ENCODE results near the gene TECPR2.

TECPR2 gene

DNA sequence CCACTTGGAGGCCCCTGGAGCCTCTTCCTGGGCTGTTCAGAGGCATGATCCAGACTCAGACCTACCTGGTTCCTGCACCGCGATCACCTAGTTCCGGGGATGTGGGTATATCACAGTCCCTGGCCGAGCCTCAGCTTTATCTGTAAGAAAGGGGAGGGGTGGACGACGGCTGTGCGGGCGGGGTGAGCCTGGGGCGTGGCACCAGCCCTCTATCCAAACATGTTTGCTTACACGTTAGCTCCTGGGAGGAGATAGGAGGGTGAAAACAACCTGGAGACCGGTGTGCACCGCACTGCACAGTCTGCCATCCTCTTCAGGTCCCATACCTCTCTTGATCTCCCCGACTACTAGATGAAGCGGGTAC is 145.7 kb downstream of the TECPR2 start:
- H3K4me3 ChIP-seq (ENCODE audit: low read depth, low read length) = peak overlapping the region; percentile 58
- CTCF ChIA-PET = interaction anchor here (0.9 to 1.8 kb wide), 6 partner anchors 8 to 71 kb away, joined by 3 to 10 read pairs (median 4); no protein-coding TSS in a partner anchor

DNA sequence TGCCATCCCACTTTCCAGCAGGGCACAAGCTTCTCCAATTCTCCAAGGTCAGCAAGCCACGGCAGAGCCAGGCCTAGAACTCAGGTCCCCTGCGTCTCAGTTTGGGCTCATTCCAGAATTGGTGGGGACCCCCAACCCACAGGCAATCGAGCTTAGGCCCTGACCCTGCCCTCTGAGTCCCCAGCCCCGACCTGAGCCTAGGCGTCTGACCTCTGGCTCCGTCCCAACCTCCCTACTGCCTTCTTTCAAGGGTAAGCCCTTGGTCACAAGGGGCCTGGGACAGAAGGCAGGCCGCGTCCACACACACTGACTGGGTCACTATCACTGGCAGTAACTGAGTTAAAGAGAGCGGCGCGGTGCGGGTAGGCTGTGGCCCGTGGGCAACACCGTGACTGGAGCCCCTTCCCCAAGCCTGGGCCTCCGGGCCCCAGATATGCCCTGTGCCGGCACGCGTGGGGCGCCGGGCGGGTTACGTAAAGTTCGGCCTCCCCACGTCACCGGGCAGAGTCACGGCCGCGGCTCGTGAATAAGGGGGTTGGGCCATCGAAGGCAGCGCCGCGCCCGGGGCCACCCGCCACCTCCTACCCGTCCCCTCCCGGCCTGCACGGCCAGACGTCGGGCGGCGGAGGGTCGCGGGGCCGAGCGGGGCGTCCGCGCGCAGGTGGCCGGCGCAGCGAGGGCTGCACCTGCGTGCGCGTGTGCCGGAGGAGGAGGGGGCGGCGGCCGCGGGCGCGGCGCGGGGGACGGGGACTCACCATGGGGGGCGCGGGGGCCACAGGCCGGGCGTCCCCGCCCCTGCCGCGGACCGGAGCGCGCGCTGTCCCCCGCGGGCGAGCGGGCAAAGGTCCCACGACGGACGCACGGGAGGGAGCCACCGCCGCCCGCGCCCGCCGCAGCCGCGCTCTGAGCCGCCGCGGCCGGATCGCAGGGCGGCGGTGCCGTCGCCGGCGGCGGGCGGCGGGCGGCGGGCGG is 146.3 kb downstream of the TECPR2 start:
- POLR2A ChIA-PET = no interaction called here
- CTCF ChIA-PET = interaction anchor here (1.1 to 3.6 kb wide), 6 partner anchors 9 to 72 kb away, joined by 3 to 24 read pairs (median 10); no protein-coding TSS in a partner anchor
- DNase-seq (ENCODE audit: low read depth, low spot score) = no peak
- TF ChIP-seq, protein P1, sequence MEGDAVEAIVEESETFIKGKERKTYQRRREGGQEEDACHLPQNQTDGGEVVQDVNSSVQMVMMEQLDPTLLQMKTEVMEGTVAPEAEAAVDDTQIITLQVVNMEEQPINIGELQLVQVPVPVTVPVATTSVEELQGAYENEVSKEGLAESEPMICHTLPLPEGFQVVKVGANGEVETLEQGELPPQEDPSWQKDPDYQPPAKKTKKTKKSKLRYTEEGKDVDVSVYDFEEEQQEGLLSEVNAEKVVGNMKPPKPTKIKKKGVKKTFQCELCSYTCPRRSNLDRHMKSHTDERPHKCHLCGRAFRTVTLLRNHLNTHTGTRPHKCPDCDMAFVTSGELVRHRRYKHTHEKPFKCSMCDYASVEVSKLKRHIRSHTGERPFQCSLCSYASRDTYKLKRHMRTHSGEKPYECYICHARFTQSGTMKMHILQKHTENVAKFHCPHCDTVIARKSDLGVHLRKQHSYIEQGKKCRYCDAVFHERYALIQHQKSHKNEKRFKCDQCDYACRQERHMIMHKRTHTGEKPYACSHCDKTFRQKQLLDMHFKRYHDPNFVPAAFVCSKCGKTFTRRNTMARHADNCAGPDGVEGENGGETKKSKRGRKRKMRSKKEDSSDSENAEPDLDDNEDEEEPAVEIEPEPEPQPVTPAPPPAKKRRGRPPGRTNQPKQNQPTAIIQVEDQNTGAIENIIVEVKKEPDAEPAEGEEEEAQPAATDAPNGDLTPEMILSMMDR (IDR thresholded peaks at IDR 0.05; ENCODE audit: insufficient read depth, low read length, missing control alignments) = no peak
- H3K4me3 ChIP-seq (ENCODE audit: low read depth, low read length) = peak overlapping the region; percentile 58

More for the DNA sequence above, 145.7 kb downstream of the TECPR2 start:
- POLR2A ChIA-PET = no interaction called here
- TF ChIP-seq, protein P1 (IDR thresholded peaks at IDR 0.05; ENCODE audit: insufficient read depth, low read length, missing control alignments) = no peak
- no peak for DNase-seq (ENCODE audit: low read depth, low spot score)

DNA sequence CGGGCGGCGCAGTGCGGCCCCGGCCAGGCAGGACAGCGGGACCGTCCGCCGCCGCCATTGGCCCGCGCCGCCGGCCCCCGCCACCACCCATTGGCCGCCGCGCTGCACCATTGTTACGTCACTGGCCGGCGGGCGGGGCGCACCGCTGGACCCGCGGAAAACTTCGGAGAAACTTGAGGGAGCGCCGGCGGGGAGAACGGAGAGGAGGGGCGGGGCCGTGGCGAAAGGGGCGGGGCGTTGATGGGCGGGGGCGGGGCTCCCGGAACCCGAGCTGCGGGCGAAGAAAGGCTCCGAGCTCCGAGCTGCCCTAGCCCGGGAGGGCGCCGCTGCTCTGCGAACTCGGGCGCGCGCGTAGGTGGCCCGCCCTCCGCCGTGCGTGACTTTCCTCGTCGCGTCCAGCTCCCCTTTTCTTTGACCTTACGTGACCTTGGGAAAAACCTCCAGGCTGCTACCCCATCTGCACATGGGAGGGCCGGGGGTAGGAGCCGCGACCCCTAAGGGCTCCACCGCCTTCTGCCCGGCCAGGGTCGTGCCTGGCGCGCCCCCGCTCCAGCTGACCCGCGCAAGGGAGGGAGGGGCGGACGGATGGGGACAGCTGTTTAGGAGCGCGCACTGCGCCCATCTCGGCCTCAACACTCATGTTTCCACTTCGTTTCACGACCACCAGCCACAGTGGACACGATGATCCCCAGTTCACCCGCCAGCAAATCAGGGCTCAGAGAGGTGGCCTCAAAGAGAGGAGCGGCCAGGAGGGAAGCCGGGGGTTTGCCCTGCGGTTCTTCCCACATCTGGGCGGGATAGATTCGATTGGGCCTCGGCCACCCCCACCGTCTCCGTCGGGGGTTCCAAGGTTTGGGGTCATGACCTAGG is 147.2 kb downstream of the TECPR2 start, which contains the start of gene ANKRD9:
ANKRD9 (minus strand) TSS at position 31 of the 870 bp plus-strand sequence. CDS start 1,887 bp downstream, outside the sequence.
- TF ChIP-seq, protein P1 (IDR thresholded peaks at IDR 0.05; ENCODE audit: insufficient read depth, low read length, missing control alignments) = no peak
- ChIA-PET POLR2A (no interaction called here), CTCF (interaction anchor here (1.1 to 3.6 kb wide), 3 partner anchors 9 to 73 kb away, joined by 4 to 24 read pairs (median 16); no protein-coding TSS in a partner anchor)
- peak; percentile 23 for DNase-seq (ENCODE audit: low read depth, low spot score)
- peak within 1 kb of the TSS; percentile 64 for H3K4me3 ChIP-seq (ENCODE audit: low read depth, low read length)

DNA sequence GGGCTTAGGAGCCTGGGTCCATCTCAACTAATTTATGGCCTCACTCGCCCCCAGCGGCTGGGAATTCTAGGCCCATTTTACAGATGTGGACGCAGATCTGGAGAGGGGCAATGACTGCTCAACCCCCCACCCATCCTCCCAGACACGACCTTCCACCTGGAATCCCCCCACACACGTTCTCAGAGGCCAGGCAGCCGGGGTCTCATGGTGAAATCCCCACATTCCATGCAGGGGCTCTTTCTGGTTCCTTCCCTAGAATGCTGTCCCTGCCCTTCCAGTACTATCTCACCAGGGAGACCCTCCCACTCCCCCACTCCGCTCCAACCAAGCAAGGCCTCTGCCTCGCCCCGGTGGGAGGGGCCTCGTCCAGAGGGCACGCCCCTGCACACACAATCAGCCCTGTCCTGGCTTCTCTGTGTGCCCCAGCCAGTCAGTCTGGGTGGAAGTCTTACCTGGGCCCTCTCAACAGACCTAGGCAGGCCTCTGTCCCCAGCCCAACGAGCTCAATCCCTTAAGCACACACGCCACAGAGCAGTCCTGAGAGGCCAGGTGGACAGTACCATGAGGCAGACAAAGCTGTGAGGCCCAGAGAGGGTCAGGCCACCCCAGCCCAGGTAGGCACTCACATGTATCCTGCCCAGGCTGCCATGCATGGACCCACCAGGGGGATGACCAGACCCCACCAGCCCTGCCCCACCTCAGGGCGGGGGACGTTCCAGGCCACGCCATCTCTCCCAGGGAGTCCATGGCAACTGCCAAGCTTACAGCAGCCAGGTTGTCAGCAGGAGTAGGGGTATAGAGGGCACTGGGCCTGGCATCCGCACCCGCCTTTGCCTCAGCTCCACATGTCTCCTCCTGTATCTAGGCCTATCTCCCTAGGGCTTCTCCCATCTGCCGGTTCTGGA is 148.1 kb downstream of the TECPR2 start:
- CTCF ChIA-PET = interaction anchor here (0.9 to 3.6 kb wide), 4 partner anchors 8 to 73 kb away, joined by 4 to 24 read pairs (median 10); no protein-coding TSS in a partner anchor
- TF ChIP-seq, protein P1 (IDR thresholded peaks at IDR 0.05; ENCODE audit: insufficient read depth, low read length, missing control alignments) = no peak
- H3K4me3 ChIP-seq (ENCODE audit: low read depth, low read length) = no peak overlapping the region
- POLR2A ChIA-PET = no interaction called here
- no peak for DNase-seq (ENCODE audit: low read depth, low spot score)

DNA sequence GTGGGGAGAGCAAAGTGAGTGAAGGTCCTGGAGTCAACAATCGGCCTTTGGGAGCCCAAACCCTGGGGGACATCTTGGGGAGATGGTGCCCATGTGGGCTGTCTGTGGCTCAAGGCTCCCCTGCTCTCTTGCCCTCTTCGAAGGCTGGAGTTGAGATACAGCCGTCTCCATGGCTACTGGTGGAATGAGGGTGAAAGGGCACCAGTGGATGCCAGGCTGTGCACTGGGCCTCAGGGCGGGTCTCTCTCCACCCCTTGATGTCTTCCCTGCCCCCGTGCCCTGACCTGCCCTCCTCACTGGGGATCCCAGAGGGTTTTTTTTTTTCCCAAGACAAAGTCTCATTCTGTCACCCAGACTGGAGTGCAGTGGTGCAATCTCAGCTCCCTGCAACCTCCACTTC is 148.8 kb downstream of the TECPR2 start:
- H3K4me3 ChIP-seq (ENCODE audit: low read depth, low read length) = no peak overlapping the region
- no peak for DNase-seq (ENCODE audit: low read depth, low spot score)
- ChIA-PET POLR2A (no interaction called here), CTCF (interaction anchor here (0.9 to 3.6 kb wide), 3 partner anchors 11 to 74 kb away, joined by 4 to 24 read pairs (median 16); no protein-coding TSS in a partner anchor)
- TF ChIP-seq, protein P1 (IDR thresholded peaks at IDR 0.05; ENCODE audit: insufficient read depth, low read length, missing control alignments) = no peak

Measured in AG04449 (cell line).